NB4 (cell line): ENCODE data around the gene ABT1.

Source experiments
- CTCF ChIP-seq: IDR thresholded peaks from one replicate; pipeline ENCODE4 v1.5.1; 2012; ENCODE audit warnings: low read depth, low read length
- MYC ChIP-seq: IDR thresholded peaks from 2 replicates; pipeline ENCODE4 v1.6.1; 2011; ENCODE audit warnings: low read depth, low read length

DNA sequence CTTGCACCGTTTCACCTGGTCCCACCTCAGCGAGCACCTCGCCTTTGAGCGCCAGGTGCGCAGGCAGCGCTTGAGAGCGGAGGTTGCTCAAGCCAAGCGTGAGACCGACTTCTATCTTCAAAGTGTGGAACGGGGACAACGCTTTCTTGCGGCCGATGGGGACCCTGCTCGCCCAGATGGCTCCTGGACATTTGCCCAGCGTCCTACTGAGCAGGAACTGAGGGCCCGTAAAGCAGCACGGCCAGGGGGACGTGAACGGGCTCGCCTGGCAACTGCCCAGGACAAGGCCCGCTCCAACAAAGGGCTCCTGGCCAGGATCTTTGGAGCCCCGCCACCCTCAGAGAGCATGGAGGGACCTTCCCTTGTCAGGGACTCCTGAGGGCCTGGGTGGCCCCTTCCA is 1.5 kb downstream of the ABT1 start:
- no peak for TF ChIP-seq MYC
- no peak for TF ChIP-seq CTCF
